Stimulated activated naive B cell treated with anti-CD40 and anti-IgM and Interleukin-4, amounts not matched to agents 10 μg/mL and 1 μg/mL and 100 μg/mL, for 72 hours (primary cell): ENCODE results near the gene HMGB2.

Source experiments
- ATAC-seq, 2 donors: fragments of 150-1000 bp; cut with Tn5 transposase; replicated peaks; 2 replicates each; pipeline ENCODE4 v1.10.0; 2021; ENCODE audit warnings: moderate library complexity in 1 of 2
- DNase-seq: peaks from one replicate; pipeline ENCODE4 v3.0.0; 2021
- H3K27ac Mint-ChIP-seq: one replicate; pipeline ENCODE4 v1.8.0; 2022; ENCODE audit warnings: mild to moderate bottlenecking, mixed read lengths
- H3K27me3 Mint-ChIP-seq, 2 donors: one replicate each; pipeline ENCODE4 v1.8.0; 2022; ENCODE audit warnings: mixed read lengths in 2 of 2
- H3K36me3 Mint-ChIP-seq, 2 donors: one replicate each; pipeline ENCODE4 v1.8.0; 2022; ENCODE audit warnings: mixed read lengths in 2 of 2, mild to moderate bottlenecking in 1 of 2
- H3K4me1 Mint-ChIP-seq, 2 donors: one replicate each; pipeline ENCODE4 v1.8.0; 2022; ENCODE audit warnings: mixed read lengths in 2 of 2, mild to moderate bottlenecking in 1 of 2
- H3K4me3 Mint-ChIP-seq, 2 donors: one replicate each; pipeline ENCODE4 v1.8.0; 2022; ENCODE audit warnings: mild to moderate bottlenecking in 2 of 2, mixed read lengths in 2 of 2, moderate library complexity in 1 of 2
- H3K9me3 Mint-ChIP-seq, 2 donors: one replicate each; pipeline ENCODE4 v1.8.0; 2022; ENCODE audit warnings: mixed read lengths in 2 of 2, mild to moderate bottlenecking in 1 of 2

Gene HMGB2

DNA sequence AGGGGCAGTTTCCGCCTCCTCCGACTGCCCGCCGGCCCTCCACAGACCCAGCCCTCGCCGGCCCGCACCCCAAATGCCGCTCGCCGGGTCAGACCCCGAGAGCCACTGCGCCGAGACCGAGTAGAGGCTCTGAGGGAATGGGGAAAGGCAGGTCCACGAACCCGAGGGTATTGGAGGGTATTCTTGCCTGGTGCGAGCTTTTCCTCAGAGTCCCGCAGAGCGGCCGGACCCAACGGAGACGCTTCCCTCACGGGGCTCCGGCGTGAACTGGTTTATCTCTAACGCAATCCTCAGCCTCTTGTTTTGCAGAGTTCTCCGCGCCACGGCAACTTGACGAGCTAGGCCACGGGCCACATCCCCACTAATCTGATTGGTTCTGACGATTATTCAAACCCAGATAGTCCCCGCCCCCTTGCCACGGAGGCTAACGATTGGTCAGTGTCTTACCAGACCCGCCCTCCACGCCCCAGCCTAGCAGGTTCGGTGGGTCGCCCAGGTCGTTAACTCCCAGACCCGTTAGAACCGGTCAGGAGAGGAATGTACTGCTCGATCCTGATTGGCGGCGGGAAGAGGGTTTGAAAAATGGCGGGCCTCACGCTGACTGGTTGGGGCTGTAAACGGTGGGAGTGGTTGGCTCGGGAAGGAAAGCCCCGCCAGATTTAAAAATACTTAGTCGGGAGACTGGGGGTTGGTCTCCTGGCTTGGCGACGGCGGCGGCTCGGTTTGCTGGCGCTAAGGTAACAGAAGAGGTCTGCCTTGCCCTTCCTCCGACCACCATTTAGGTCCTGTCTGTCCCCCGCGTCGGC lies at the start of gene HMGB2:
Gene HMGB2 (minus strand): TSS at position 274 of the 806 bp plus-strand sequence. CDS start 709 bp downstream, outside the sequence.
- peaks cover 4 to 6% of the 10 kb centered on the region in 2 donors for H3K27me3 Mint-ChIP-seq
- ATAC-seq (peak; percentile 96 to 97), DNase-seq (peak; percentile 98)
- peak within 1 kb of the TSS; percentile 91 to 99 for H3K4me3 Mint-ChIP-seq
- no peaks in the 10 kb centered on the region for H3K9me3 Mint-ChIP-seq
- H3K4me1 Mint-ChIP-seq = peaks cover 15 to 20% of the 10 kb centered on the region in 2 donors
- H3K27ac Mint-ChIP-seq = peak within 1 kb of the TSS; percentile 98
- peaks cover 9 to 14% of the 10 kb centered on the region in 2 donors for H3K36me3 Mint-ChIP-seq

DNA sequence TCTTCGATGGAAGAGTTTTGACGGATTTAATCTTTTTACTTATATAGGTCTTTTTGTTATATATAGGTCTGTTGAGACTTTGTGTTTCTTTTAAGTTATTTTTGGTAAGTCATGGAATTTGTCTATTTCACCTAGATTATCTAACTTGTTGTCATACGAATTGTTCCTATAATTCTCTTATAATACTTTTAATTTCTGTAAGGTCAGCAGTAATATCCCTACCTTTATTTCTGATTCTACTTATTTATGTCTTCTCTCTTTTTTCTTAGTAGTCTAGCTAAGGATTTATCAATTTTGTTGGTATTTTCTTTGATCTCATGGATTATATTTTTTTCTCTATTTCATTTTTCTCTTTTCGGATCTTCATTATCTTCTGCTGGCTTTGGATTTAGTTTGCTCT lies 48.2 kb upstream of the HMGB2 start:
- Mint-ChIP-seq H3K27ac (no peak overlapping the region), H3K4me1 (no peaks in the 10 kb centered on the region), H3K27me3 (no peaks in the 10 kb centered on the region), H3K4me3 (no peak overlapping the region), H3K36me3 (no peaks in the 10 kb centered on the region), H3K9me3 (no peaks in the 10 kb centered on the region)
- ATAC-seq (no peak), DNase-seq (no peak)

DNA sequence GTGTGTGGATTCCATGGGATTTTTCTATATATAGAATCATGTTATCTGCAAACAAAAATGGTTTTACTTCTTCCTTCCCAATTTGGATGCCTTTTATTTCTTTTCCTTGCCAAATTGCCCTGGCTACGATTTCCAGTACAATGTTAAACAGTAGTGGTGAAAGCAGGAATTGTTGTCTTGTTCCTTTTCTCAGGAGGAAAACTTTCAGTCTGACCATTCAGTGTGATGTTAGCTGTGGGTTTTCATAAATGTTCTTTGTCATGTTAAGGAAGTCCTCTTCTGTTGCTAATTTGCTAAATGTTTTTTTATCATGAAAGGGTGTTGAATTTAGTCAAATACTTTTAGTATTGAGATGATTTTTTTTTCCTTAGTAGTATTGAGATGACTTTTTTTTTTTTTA lies 47.5 kb upstream of the HMGB2 start:
- ATAC-seq (no peak), DNase-seq (no peak)
- Mint-ChIP-seq H3K27me3 (no peaks in the 10 kb centered on the region), H3K9me3 (no peaks in the 10 kb centered on the region), H3K36me3 (no peaks in the 10 kb centered on the region), H3K27ac (no peak overlapping the region), H3K4me3 (no peak overlapping the region), H3K4me1 (no peaks in the 10 kb centered on the region)

- ATAC-seq (no peak), DNase-seq (no peak)
- no peak overlapping the region for H3K27ac Mint-ChIP-seq
- no peaks in the 10 kb centered on the region for H3K27me3 Mint-ChIP-seq
- no peaks in the 10 kb centered on the region for H3K9me3 Mint-ChIP-seq
- no peaks in the 10 kb centered on the region for H3K4me1 Mint-ChIP-seq
- no peaks in the 10 kb centered on the region for H3K36me3 Mint-ChIP-seq
- H3K4me3 Mint-ChIP-seq = no peak overlapping the region
Measured at GRCh38 chr4:173380987-173381386, 46.8 kb upstream of the HMGB2 start.

DNA sequence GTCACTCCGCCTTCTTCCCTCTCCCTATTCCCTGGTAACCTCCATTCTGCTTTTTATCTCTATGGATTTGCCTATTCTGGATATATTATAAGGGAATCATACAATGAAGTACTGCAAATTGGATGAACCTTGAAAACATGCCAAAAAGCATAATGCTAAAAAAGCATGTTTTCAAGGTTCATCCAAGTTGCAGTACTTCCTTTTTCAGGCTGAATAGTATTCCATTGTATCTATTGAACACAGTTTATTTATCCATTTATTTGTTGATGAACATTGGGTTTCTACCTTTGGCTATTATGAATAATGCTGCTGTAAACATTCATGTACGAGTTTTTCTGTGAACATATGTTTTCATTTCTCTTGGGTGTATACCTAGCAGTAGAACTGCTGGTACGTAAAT lies 45.8 kb upstream of the HMGB2 start:
- ATAC-seq (no peak), DNase-seq (no peak)
- no peaks in the 10 kb centered on the region for H3K4me1 Mint-ChIP-seq
- no peak overlapping the region for H3K4me3 Mint-ChIP-seq
- no peak overlapping the region for H3K27ac Mint-ChIP-seq
- no peaks in the 10 kb centered on the region for H3K27me3 Mint-ChIP-seq
- H3K36me3 Mint-ChIP-seq = no peaks in the 10 kb centered on the region
- H3K9me3 Mint-ChIP-seq = no peaks in the 10 kb centered on the region

- Mint-ChIP-seq H3K36me3 (peaks cover 2 to 6% of the 10 kb centered on the region in 2 donors), H3K4me3 (no peak overlapping the region), H3K27ac (no peak overlapping the region), H3K27me3 (peaks cover 0 to 5% of the 10 kb centered on the region in 2 donors), H3K4me1 (peaks cover 4 to 17% of the 10 kb centered on the region in 2 donors), H3K9me3 (no peaks in the 10 kb centered on the region)
- ATAC-seq = no peak
- no peak for DNase-seq
Measured at GRCh38 chr4:173374588-173374987, 40.4 kb upstream of the HMGB2 start.

- Mint-ChIP-seq H3K27me3 (peaks cover 0 to 5% of the 10 kb centered on the region in 2 donors), H3K27ac (peak overlapping the region; percentile 85), H3K36me3 (peaks cover 2 to 6% of the 10 kb centered on the region in 2 donors), H3K4me3 (peak overlapping the region; percentile 99 to 100), H3K9me3 (no peaks in the 10 kb centered on the region), H3K4me1 (peaks cover 5 to 17% of the 10 kb centered on the region in 2 donors)
- DNase-seq (peak; percentile 17), ATAC-seq (peak; percentile 12 to 16)
Measured at GRCh38 chr4:173371292-173372192, 37.4 kb upstream of the HMGB2 start.

- peak within 1 kb of the TSS; percentile 98 for H3K27ac Mint-ChIP-seq
- DNase-seq = peak; percentile 92
Measured at GRCh38 chr4:173370477-173371291, 36.5 kb upstream of the HMGB2 start, which contains the start of gene SAP30. TSS of gene SAP30 (plus strand) at chr4:173370954. CDS start at chr4:173371183, 229 bp downstream.

GRCh38 chr4:173370130-173370476 lies 35.9 kb upstream of the HMGB2 start:
- H3K36me3 Mint-ChIP-seq = peaks cover 2 to 6% of the 10 kb centered on the region in 2 donors
- H3K27ac Mint-ChIP-seq = peak overlapping the region; percentile 98
- peaks cover 5 to 17% of the 10 kb centered on the region in 2 donors for H3K4me1 Mint-ChIP-seq
- peak overlapping the region; percentile 99 to 100 for H3K4me3 Mint-ChIP-seq
- DNase-seq (no peak), ATAC-seq (peak; percentile 44 to 46)
- H3K27me3 Mint-ChIP-seq = peaks cover 0 to 5% of the 10 kb centered on the region in 2 donors
- no peaks in the 10 kb centered on the region for H3K9me3 Mint-ChIP-seq

More at GRCh38 chr4:173370477-173371291, 36.5 kb upstream of the HMGB2 start, which contains the start of gene SAP30:
- Mint-ChIP-seq H3K36me3 (peaks cover 2 to 6% of the 10 kb centered on the region in 2 donors), H3K27me3 (peaks cover 0 to 5% of the 10 kb centered on the region in 2 donors), H3K4me3 (peak within 1 kb of the TSS; percentile 99 to 100), H3K4me1 (peaks cover 5 to 17% of the 10 kb centered on the region in 2 donors), H3K9me3 (no peaks in the 10 kb centered on the region)
- ATAC-seq = peak; percentile 88 to 90

- H3K27ac Mint-ChIP-seq = no peak overlapping the region
- peaks cover 2 to 3% of the 10 kb centered on the region in 2 donors for H3K36me3 Mint-ChIP-seq
- H3K4me3 Mint-ChIP-seq = no peak overlapping the region
- no peaks in the 10 kb centered on the region for H3K9me3 Mint-ChIP-seq
- peaks cover 3 to 12% of the 10 kb centered on the region in 2 donors for H3K4me1 Mint-ChIP-seq
- DNase-seq (no peak), ATAC-seq (no peak)
- no peaks in the 10 kb centered on the region for H3K27me3 Mint-ChIP-seq
Measured at GRCh38 chr4:173367946-173368345, 33.8 kb upstream of the HMGB2 start.

DNA sequence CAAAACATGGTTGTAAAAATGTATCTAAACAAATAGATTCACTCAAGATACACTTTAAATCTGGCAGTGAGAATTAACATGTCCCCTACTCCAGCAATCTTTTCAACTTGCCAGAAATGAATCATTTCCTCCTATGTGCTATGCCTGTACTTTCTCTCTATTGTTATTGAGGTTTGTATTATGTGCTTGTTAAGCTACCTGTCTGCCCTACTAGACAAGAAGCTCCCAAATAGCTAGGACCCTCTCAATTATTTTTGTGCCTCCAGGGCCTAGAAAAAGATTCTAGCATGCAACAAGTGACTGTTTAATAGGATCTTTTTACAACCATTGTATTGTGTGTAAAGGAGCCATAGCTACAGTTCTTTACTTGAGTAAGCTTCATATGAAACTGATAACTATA lies 33.1 kb upstream of the HMGB2 start:
- ATAC-seq = no peak
- Mint-ChIP-seq H3K9me3 (no peaks in the 10 kb centered on the region), H3K27me3 (no peaks in the 10 kb centered on the region), H3K4me1 (peaks cover 3 to 7% of the 10 kb centered on the region in 2 donors), H3K4me3 (no peak overlapping the region), H3K36me3 (peaks cover 2 to 3% of the 10 kb centered on the region in 2 donors), H3K27ac (no peak overlapping the region)
- no peak for DNase-seq

DNA sequence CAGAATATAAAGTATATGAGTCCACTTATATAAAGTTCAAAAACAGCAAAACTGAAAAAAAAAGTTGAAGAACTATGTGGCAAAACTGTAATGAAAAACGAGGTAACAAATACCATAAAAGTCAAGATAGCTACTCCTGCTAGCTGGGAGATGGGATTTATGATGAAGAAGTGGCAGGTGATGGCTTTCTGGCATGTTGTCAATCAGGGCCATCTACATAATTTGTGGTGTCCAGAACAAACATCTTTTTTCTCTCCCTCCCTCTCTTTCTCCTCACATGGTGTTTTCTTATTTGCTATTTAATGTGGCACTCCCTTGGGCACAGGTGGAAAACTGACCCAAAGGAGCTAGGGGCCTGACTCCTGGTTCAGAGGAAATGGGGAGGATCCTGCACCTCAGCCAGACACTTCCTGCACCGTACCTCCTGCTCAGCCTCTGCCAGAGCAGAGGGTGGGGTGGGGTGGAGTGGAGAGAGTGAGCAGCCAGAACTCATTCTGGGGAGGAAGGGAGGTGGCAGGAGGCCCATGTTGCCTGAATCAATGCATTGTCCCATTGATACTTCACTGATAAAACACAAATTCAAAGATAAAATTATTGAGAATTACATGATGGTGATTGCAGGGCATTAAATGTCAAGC lies 31.3 kb upstream of the HMGB2 start:
- Mint-ChIP-seq H3K4me3 (no peak overlapping the region), H3K36me3 (no peaks in the 10 kb centered on the region), H3K27me3 (no peaks in the 10 kb centered on the region), H3K4me1 (peaks cover 0 to 1% of the 10 kb centered on the region in 2 donors), H3K27ac (no peak overlapping the region), H3K9me3 (no peaks in the 10 kb centered on the region)
- no peak for ATAC-seq
- DNase-seq = no peak

DNA sequence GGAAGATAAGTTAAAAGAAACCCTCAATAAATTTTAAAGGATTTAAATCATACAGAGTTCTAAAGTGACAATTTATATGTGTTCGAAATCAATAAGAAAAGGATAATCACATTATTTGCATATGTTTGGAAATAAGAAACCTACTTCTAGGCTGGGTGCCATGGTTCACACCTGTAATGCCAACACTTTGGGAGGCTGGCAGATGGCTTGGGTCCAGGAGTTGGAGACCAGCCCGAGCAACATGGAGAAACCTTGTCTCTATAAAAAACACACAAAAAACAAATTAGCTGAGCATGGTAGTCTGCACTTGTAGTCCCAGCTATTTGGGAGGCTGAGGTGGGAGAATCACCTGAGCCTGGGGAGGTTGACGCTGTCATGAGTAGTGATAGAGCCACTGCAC lies 28.5 kb upstream of the HMGB2 start:
- Mint-ChIP-seq H3K4me3 (no peak overlapping the region), H3K4me1 (no peaks in the 10 kb centered on the region), H3K36me3 (no peaks in the 10 kb centered on the region), H3K9me3 (peaks cover 0 to 1% of the 10 kb centered on the region in 2 donors), H3K27me3 (no peaks in the 10 kb centered on the region), H3K27ac (no peak overlapping the region)
- DNase-seq (no peak), ATAC-seq (no peak)
